Keratinocyte (primary cell): Measurements from ENCODE around the gene DDIT3. TPM values are rescaled to one million over a fixed set of nuclear protein-coding genes. Genes with fewer than 3 reads are reported as not detected.

Experiments
- DNase-seq: peaks from one replicate; pipeline ENCODE4 v3.0.0-alpha.2; 2011; ENCODE audit warnings: low read depth, missing footprints, low spot score
- FAIRE-seq: peaks from 2 replicates; lab custom pipeline; 2011; peaks lifted over from hg19 to GRCh38; lab: Jason Lieb, UNC
- H2AFZ ChIP-seq: 2 replicates; pipeline ENCODE4 v1.6.0; 2012; ENCODE audit warnings: low read length, control low read depth, inconsistent platforms; ENCODE audit not compliant: control insufficient read depth
- H3K27ac ChIP-seq: 2 replicates; pipeline ENCODE4 v1.5.1; 2011; ENCODE audit warnings: low read length; ENCODE audit not compliant: control insufficient read depth, insufficient read depth
- H3K27me3 ChIP-seq: 3 replicates; pipeline ENCODE4 v1.6.0; 2011; ENCODE audit warnings: low read length; ENCODE audit not compliant: control insufficient read depth, insufficient read depth; ENCODE audit errors: extremely low read depth
- H3K36me3 ChIP-seq, 2 experiments: 2 replicates in 1 of 2; 3 replicates in 1 of 2; pipeline ENCODE4 v1.5.1; 2011; ENCODE audit warnings: low read length in 2 of 2, mild to moderate bottlenecking in 1 of 2; ENCODE audit not compliant: control insufficient read depth in 2 of 2, insufficient read depth in 2 of 2; ENCODE audit errors: extremely low read depth in 1 of 2
- H3K4me1 ChIP-seq: 3 replicates; pipeline ENCODE4 v1.5.1; 2011; ENCODE audit warnings: low read length; ENCODE audit not compliant: control insufficient read depth, insufficient read depth; ENCODE audit errors: extremely low read depth
- H3K4me2 ChIP-seq: 3 replicates; pipeline ENCODE4 v1.6.0; 2011; ENCODE audit warnings: low read depth, low read length; ENCODE audit not compliant: control insufficient read depth, insufficient read depth; ENCODE audit errors: extremely low read depth
- H3K4me3 ChIP-seq, 3 experiments: fragments of 200-600 bp in 1 of 3; sonication (generic) in 1 of 3; 2 replicates in 2 of 3; 3 replicates in 1 of 3; pipeline ENCODE4 v1.5.1; 2011 to 2016; ENCODE audit warnings: low read length in 3 of 3, mild to moderate bottlenecking in 3 of 3, control low read depth in 2 of 3, inconsistent platforms in 1 of 3, low read depth in 1 of 3, mixed read lengths in 1 of 3, mixed run types in 1 of 3, moderate library complexity in 1 of 3; ENCODE audit not compliant: control insufficient read depth in 2 of 3, insufficient read depth in 2 of 3; ENCODE audit errors: extremely low read depth in 1 of 3
- H3K79me2 ChIP-seq: 2 replicates; pipeline ENCODE4 v1.6.0; 2012; ENCODE audit warnings: low read length; ENCODE audit not compliant: control insufficient read depth, insufficient read depth
- H3K9ac ChIP-seq: 3 replicates; pipeline ENCODE4 v1.6.0; 2011; ENCODE audit warnings: low read length; ENCODE audit not compliant: control insufficient read depth, insufficient read depth; ENCODE audit errors: extremely low read depth
- H3K9me1 ChIP-seq: 3 replicates; pipeline ENCODE4 v1.6.0; 2011; ENCODE audit warnings: low read length; ENCODE audit not compliant: control insufficient read depth, insufficient read depth; ENCODE audit errors: extremely low read depth
- H3K9me3 ChIP-seq: 2 replicates; pipeline ENCODE4 v1.5.1; 2012; ENCODE audit warnings: low read depth, low read length; ENCODE audit not compliant: control insufficient read depth
- H4K20me1 ChIP-seq: 3 replicates; pipeline ENCODE4 v1.6.0; 2011; ENCODE audit warnings: low read length; ENCODE audit not compliant: control insufficient read depth, insufficient read depth; ENCODE audit errors: extremely low read depth
- CTCF ChIP-seq, 3 experiments: IDR thresholded peaks in 1 of 3; conservative IDR thresholded peaks in 1 of 3; optimal IDR thresholded peaks in 1 of 3; 2 replicates in 2 of 3; 3 replicates in 1 of 3; pipeline versions ENCODE3 to v1.5.1; 2011; ENCODE audit warnings: low read length in 3 of 3, mild to moderate bottlenecking in 3 of 3, moderate library complexity in 2 of 3, control low read depth in 1 of 3, inconsistent platforms in 1 of 3; ENCODE audit not compliant: insufficient read depth in 2 of 3; ENCODE audit errors: extremely low read depth in 1 of 3
- EZH2 ChIP-seq: IDR thresholded peaks from one replicate; pipeline ENCODE4 v1.6.1; 2012; ENCODE audit warnings: inconsistent platforms, mild to moderate bottlenecking, low read length, moderate library complexity
- dilution Hi-C: fragments of 300-500 bp; cut with MboI; formaldehyde crosslinking; loops from one replicate; pipeline ENCODE4 v1.7.0; 2020; ENCODE audit warnings: low sequenced_read_pairs; ENCODE audit not compliant: extremely low pct_ligation_motif_present
- polyA plus RNA-seq, 5 experiments: library from polyadenylated mRNA; depleted of rRNA in 3 of 5; stranded (reverse) in 3 of 5; stranded (forward) in 1 of 5; unstranded in 1 of 5; fragments of >200 nt; gene quantifications; 1 replicate in 1 of 5; 2 replicates in 3 of 5; 3 replicates in 1 of 5; pipeline versions ENCODE4 v1.2.1 to v1.2.3, GENCODE V29; 2011 to 2012; ENCODE audit warnings: missing spikeins in 2 of 5, low read depth in 1 of 5, low replicate concordance in 1 of 5

Gene DDIT3
- polyA plus RNA-seq, 1 donor (not counting 4 experiments of a cell fraction or from before 2014, with no cell fraction given): 25.6 TPM

GRCh38 chr12:57476993-57477709, 43.2 kb downstream of the DDIT3 start:
- Histone ChIP-seq H3K9ac (no peak overlapping the region), H3K9me3 (no peaks in the 10 kb centered on the region), H3K4me2 (no peak overlapping the region), H3K4me3 (no peak overlapping the region), H4K20me1 (no peaks in the 10 kb centered on the region), H3K27me3 (peaks cover 75% of the 10 kb centered on the region), H3K27ac (no peak overlapping the region), H3K36me3 (no peaks in the 10 kb centered on the region), H3K9me1 (no peaks in the 10 kb centered on the region), H3K79me2 (no peaks in the 10 kb centered on the region), H2AFZ (no peak overlapping the region), H3K4me1 (peaks cover 3% of the 10 kb centered on the region)
- FAIRE-seq: no peak
- no peak for DNase-seq
- dilution Hi-C loops: no loop called here
- no peak for TF ChIP-seq CTCF (optimal IDR thresholded peaks at IDR 0.05 in 1 of 3, IDR thresholded peaks at IDR 0.05 in 1 of 3, conservative IDR thresholded peaks at IDR 0.05 in 1 of 3; ENCODE audit: extremely low read depth in 1 of 3, insufficient read depth in 2 of 3, low read length in 3 of 3)
- TF ChIP-seq EZH2: peak; percentile 6

GRCh38 chr12:57476162-57476992, 43.9 kb downstream of the DDIT3 start:
- Histone ChIP-seq H3K9me1 (no peaks in the 10 kb centered on the region), H3K9me3 (no peaks in the 10 kb centered on the region), H3K36me3 (no peaks in the 10 kb centered on the region), H3K4me1 (peaks cover 3% of the 10 kb centered on the region), H3K27ac (no peak overlapping the region), H3K27me3 (peaks cover 78% of the 10 kb centered on the region), H3K4me2 (peak overlapping the region; percentile 27), H4K20me1 (no peaks in the 10 kb centered on the region), H3K9ac (no peak overlapping the region), H3K4me3 (no peak overlapping the region), H2AFZ (no peak overlapping the region), H3K79me2 (no peaks in the 10 kb centered on the region)
- peak in 1 of 3 experiments; percentile 38 for TF ChIP-seq CTCF (optimal IDR thresholded peaks at IDR 0.05 in 1 of 3, IDR thresholded peaks at IDR 0.05 in 1 of 3, conservative IDR thresholded peaks at IDR 0.05 in 1 of 3; ENCODE audit: extremely low read depth in 1 of 3, insufficient read depth in 2 of 3, low read length in 3 of 3)
- peak; percentile 92 for TF ChIP-seq EZH2
- no peak for FAIRE-seq
- dilution Hi-C loops: no loop called here
- DNase-seq: no peak
